Inferior parietal cortex (tissue), 1 donor: Measurements from ENCODE around the gene HSD17B7.
A peak's percentile ranks its signal among the peaks of the same experiment; 100 is the strongest.
"Not testable (repeated sequence)": the region's sequence is repeated elsewhere in the genome, so short reads cannot be mapped to it uniquely, and the experiment has no call there.

ENCODE experiments used
- DNase-seq: peaks from one replicate; pipeline ENCODE4 v3.0.0-alpha.2; 2016; ENCODE audit errors: extremely low spot score

HSD17B7 gene

GRCh38 chr1:162812357-162812756 lies 21.9 kb downstream of the HSD17B7 start:
- not testable (repeated sequence) for DNase-seq

- DNase-seq: not testable (repeated sequence)
Observed at GRCh38 chr1:162818136-162818535, 27.6 kb downstream of the HSD17B7 start.

- not testable (repeated sequence) for DNase-seq
Observed at GRCh38 chr1:162818666-162819065, 28.2 kb downstream of the HSD17B7 start.

GRCh38 chr1:162822391-162823200 lies 32.1 kb downstream of the HSD17B7 start:
- DNase-seq: peak; percentile 26

GRCh38 chr1:162823231-162823630 lies 32.7 kb downstream of the HSD17B7 start:
- DNase-seq: no peak

- no peak for DNase-seq
Observed at GRCh38 chr1:162823771-162824525, 33.4 kb downstream of the HSD17B7 start.

GRCh38 chr1:162829268-162829667 lies 38.8 kb downstream of the HSD17B7 start:
- DNase-seq: no peak

- DNase-seq: no peak
Observed at GRCh38 chr1:162832470-162832869, 42.0 kb downstream of the HSD17B7 start.

- DNase-seq: peak; percentile 39
Observed at GRCh38 chr1:162835157-162835899, 44.8 kb downstream of the HSD17B7 start.

GRCh38 chr1:162838863-162839262 lies 48.4 kb downstream of the HSD17B7 start:
- no peak for DNase-seq

GRCh38 chr1:162840250-162840839 lies 49.8 kb downstream of the HSD17B7 start:
- DNase-seq: no peak

GRCh38 chr1:162844153-162844552 lies 53.7 kb downstream of the HSD17B7 start:
- DNase-seq: no peak

GRCh38 chr1:162846256-162847212 lies 56.0 kb downstream of the HSD17B7 start:
- DNase-seq: no peak

- peak; percentile 91 for DNase-seq
Observed at GRCh38 chr1:162847839-162848453, 57.4 kb downstream of the HSD17B7 start.

- no peak for DNase-seq
Observed at GRCh38 chr1:162849711-162850110, 59.2 kb downstream of the HSD17B7 start.

- no peak for DNase-seq
Observed at GRCh38 chr1:162851341-162851740, 60.8 kb downstream of the HSD17B7 start.

GRCh38 chr1:162854245-162854882 lies 63.9 kb downstream of the HSD17B7 start:
- peak; percentile 82 for DNase-seq

- DNase-seq: no peak
Observed at GRCh38 chr1:162855461-162856150, 65.1 kb downstream of the HSD17B7 start.

- DNase-seq: no peak
Observed at GRCh38 chr1:162856260-162856659, 65.8 kb downstream of the HSD17B7 start.
